GM12801 (cell line): ENCODE measurements around the gene LBP.

ENCODE experiments used
- CTCF ChIP-seq: IDR thresholded peaks from one replicate; pipeline ENCODE4 v1.5.1; 2011; ENCODE audit warnings: control low read depth; ENCODE audit not compliant: insufficient read length; ENCODE audit errors: extremely low read depth

The LBP gene

GRCh38 chr20:38342216-38342615 lies 4.1 kb upstream of the LBP start:
- TF ChIP-seq CTCF, result no peak

GRCh38 chr20:38342713-38343310 lies 3.5 kb upstream of the LBP start:
- no peak for TF ChIP-seq CTCF

- no peak for TF ChIP-seq CTCF
These were observed 2.8 kb upstream of the LBP start for GRCh38 chr20:38343311-38344106.

- TF ChIP-seq CTCF, result no peak
These were observed 2.1 kb upstream of the LBP start for GRCh38 chr20:38344107-38344701.

GRCh38 chr20:38345643-38346042 lies 639 bp upstream of the LBP start:
- no peak for TF ChIP-seq CTCF

GRCh38 chr20:38346741-38347140 lies 459 bp downstream of the LBP start:
- no peak for TF ChIP-seq CTCF

GRCh38 chr20:38349856-38350255 lies 3.6 kb downstream of the LBP start:
- TF ChIP-seq CTCF, result no peak
